Fibroblast of lung (primary cell): ENCODE data around the gene LRRK2. TPM values are rescaled to one million over a fixed set of nuclear protein-coding genes. Genes with fewer than 3 reads are reported as not detected.

Source experiments
- DNase-seq, 2 donors: peaks; one replicate each; pipeline versions ENCODE4 v3.0.0 to v3.0.0-alpha.2; 2010; ENCODE audit warnings: low read depth in 2 of 2
- H2AFZ ChIP-seq: 2 replicates; pipeline ENCODE4 v1.5.1; 2012; ENCODE audit warnings: low read length, control low read depth, inconsistent platforms
- H3K27ac ChIP-seq: 2 replicates; pipeline ENCODE4 v1.5.1; 2011; ENCODE audit warnings: low read length, control low read depth; ENCODE audit not compliant: insufficient read depth
- H3K27me3 ChIP-seq: 2 replicates; pipeline ENCODE4 v1.5.1; 2011; ENCODE audit warnings: mild to moderate bottlenecking, low read length; ENCODE audit not compliant: control insufficient read depth, insufficient read depth
- H3K36me3 ChIP-seq: 2 replicates; pipeline ENCODE4 v1.5.1; 2011; ENCODE audit warnings: low read length; ENCODE audit not compliant: control insufficient read depth, insufficient read depth
- H3K4me1 ChIP-seq: 2 replicates; pipeline ENCODE4 v1.5.1; 2011; ENCODE audit warnings: low read length; ENCODE audit not compliant: control insufficient read depth, insufficient read depth; ENCODE audit errors: extremely low read depth
- H3K4me2 ChIP-seq: 2 replicates; pipeline ENCODE4 v1.5.1; 2011; ENCODE audit warnings: low read length, control low read depth; ENCODE audit not compliant: insufficient read depth; ENCODE audit errors: extremely low read depth
- H3K4me3 ChIP-seq, 4 experiments: fragments of 200-600 bp in 1 of 4; sonication (generic) in 1 of 4; replicated peaks in 1 of 4; 2 replicates each; pipeline ENCODE4 v1.5.1; 2011 to 2016; ENCODE audit warnings: low read length in 4 of 4, low read depth in 3 of 4, mild to moderate bottlenecking in 3 of 4, control low read depth in 2 of 4, inconsistent platforms in 1 of 4, mixed read lengths in 1 of 4; ENCODE audit not compliant: insufficient read depth in 1 of 4; ENCODE audit errors: control extremely low read depth in 1 of 4
- H3K79me2 ChIP-seq: 2 replicates; pipeline ENCODE4 v1.5.1; 2012; ENCODE audit warnings: mild to moderate bottlenecking, low read length, inconsistent platforms; ENCODE audit not compliant: control insufficient read depth, insufficient read depth
- H3K9ac ChIP-seq: 2 replicates; pipeline ENCODE4 v1.5.1; 2011; ENCODE audit warnings: mild to moderate bottlenecking, low read length, control low read depth; ENCODE audit not compliant: insufficient read depth
- H3K9me3 ChIP-seq: 2 replicates; pipeline ENCODE4 v1.5.1; 2012; ENCODE audit warnings: low read depth, low read length; ENCODE audit not compliant: control insufficient read depth, insufficient read depth
- H4K20me1 ChIP-seq: 2 replicates; pipeline ENCODE4 v1.5.1; 2011; ENCODE audit warnings: low read length; ENCODE audit not compliant: control insufficient read depth, insufficient read depth; ENCODE audit errors: extremely low read depth
- CTCF ChIP-seq, 2 donors: IDR thresholded peaks in 1 of 2; conservative IDR thresholded peaks in 1 of 2; 1 replicate in 1 of 2; 2 replicates in 1 of 2; pipeline ENCODE4 v1.5.1; 2011 to 2012; ENCODE audit warnings: low read length in 2 of 2, control low read depth in 1 of 2, inconsistent platforms in 1 of 2, low read depth in 1 of 2, mild to moderate bottlenecking in 1 of 2
- EZH2 ChIP-seq: IDR thresholded peaks from 2 replicates; pipeline ENCODE4 v1.5.1; 2012; ENCODE audit warnings: low read length, control low read depth, mild to moderate bottlenecking; ENCODE audit errors: missing control alignments
- polyA plus RNA-seq, 2 donors: library from polyadenylated mRNA; depleted of rRNA in 1 of 2; stranded (reverse) in 1 of 2; unstranded in 1 of 2; fragments of >200 nt; gene quantifications; 2 replicates each; pipeline ENCODE4 v1.2.1, GENCODE V29; 2011 to 2012; ENCODE audit warnings: missing spikeins in 1 of 2
- total RNA-seq: library from RNA; depleted of rRNA; stranded (reverse); fragments of >200 nt; gene quantifications from 2 replicates; pipeline ENCODE4 v1.2.1, GENCODE V29; 2014

LRRK2 gene
- total and polyA plus RNA-seq, 2 donors (not counting 1 experiment from before 2014, with no cell fraction given), result 2.2 to 14.0 TPM

DNA sequence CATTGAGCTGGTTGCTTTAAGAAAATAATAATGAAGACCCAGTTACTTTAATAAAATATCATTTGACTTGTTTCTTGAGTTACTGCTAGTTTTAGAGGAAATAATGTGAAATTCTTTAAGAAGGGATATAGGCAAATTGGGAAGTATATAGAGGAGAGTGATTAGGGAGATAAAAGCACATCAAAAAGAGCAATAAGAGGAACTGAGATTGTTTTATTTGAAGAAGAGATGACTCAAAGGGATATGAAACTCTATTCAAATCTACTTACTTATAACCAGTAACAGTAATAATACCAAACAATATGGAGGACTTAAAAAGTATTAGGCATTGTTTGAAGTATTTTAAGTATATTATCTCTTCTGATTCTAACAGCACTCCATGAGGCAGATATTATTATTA is 37.1 kb downstream of the LRRK2 start:
- H2AFZ ChIP-seq, result no peak overlapping the region
- H3K4me3 ChIP-seq, result no peak overlapping the region
- no peaks in the 10 kb centered on the region for H3K9me3 ChIP-seq
- no peak overlapping the region for H3K4me2 ChIP-seq
- no peak for TF ChIP-seq EZH2
- TF ChIP-seq CTCF (conservative IDR thresholded peaks at IDR 0.05 in 1 of 2, IDR thresholded peaks at IDR 0.05 in 1 of 2; ENCODE audit: low read depth in 1 of 2, low read length in 2 of 2), result no peak
- peaks cover 2% of the 10 kb centered on the region for H3K4me1 ChIP-seq
- no peak for DNase-seq
- H3K36me3 ChIP-seq, result no peaks in the 10 kb centered on the region
- no peak overlapping the region for H3K9ac ChIP-seq
- no peaks in the 10 kb centered on the region for H3K79me2 ChIP-seq
- no peaks in the 10 kb centered on the region for H4K20me1 ChIP-seq
- no peaks in the 10 kb centered on the region for H3K27me3 ChIP-seq
- H3K27ac ChIP-seq, result no peak overlapping the region

GRCh38 chr12:40262657-40263056 is 37.9 kb downstream of the LRRK2 start:
- Histone ChIP-seq H3K9ac (no peak overlapping the region), H3K27ac (no peak overlapping the region), H4K20me1 (no peaks in the 10 kb centered on the region), H3K4me2 (no peak overlapping the region), H3K36me3 (no peaks in the 10 kb centered on the region), H3K4me3 (no peak overlapping the region), H3K27me3 (no peaks in the 10 kb centered on the region), H2AFZ (no peak overlapping the region), H3K79me2 (no peaks in the 10 kb centered on the region), H3K9me3 (no peaks in the 10 kb centered on the region), H3K4me1 (peaks cover 2% of the 10 kb centered on the region)
- no peak for DNase-seq
- TF ChIP-seq CTCF (conservative IDR thresholded peaks at IDR 0.05 in 1 of 2, IDR thresholded peaks at IDR 0.05 in 1 of 2; ENCODE audit: low read depth in 1 of 2, low read length in 2 of 2), result no peak
- TF ChIP-seq EZH2, result no peak

- peak in 1 of 2 donors; percentile 58 for DNase-seq
- H3K79me2 ChIP-seq, result no peaks in the 10 kb centered on the region
- peaks cover 2% of the 10 kb centered on the region for H3K4me1 ChIP-seq
- no peak overlapping the region for H3K9ac ChIP-seq
- H2AFZ ChIP-seq, result peak overlapping the region; percentile 16
- H3K27ac ChIP-seq, result peak overlapping the region; percentile 34
- no peak overlapping the region for H3K4me2 ChIP-seq
- H3K27me3 ChIP-seq, result no peaks in the 10 kb centered on the region
- H4K20me1 ChIP-seq, result no peaks in the 10 kb centered on the region
- TF ChIP-seq CTCF (conservative IDR thresholded peaks at IDR 0.05 in 1 of 2, IDR thresholded peaks at IDR 0.05 in 1 of 2; ENCODE audit: low read depth in 1 of 2, low read length in 2 of 2) (no peak), EZH2 (no peak)
- H3K4me3 ChIP-seq, result no peak overlapping the region
- H3K9me3 ChIP-seq, result no peaks in the 10 kb centered on the region
- no peaks in the 10 kb centered on the region for H3K36me3 ChIP-seq
These were observed 39.0 kb downstream of the LRRK2 start for GRCh38 chr12:40263616-40264409.
